HEK293T (cell line): ENCODE data around the gene SEMA4D.

Experiments used
- CTCF ChIA-PET: fragments of 350-600 bp; formaldehyde crosslinking; extraction: SDS; loops from one replicate; lab custom pipeline; 2021; ENCODE audit warnings: antibody characterized with exemption, inconsistent platforms; lab: Yijun Ruan, JAX
- POLR2A ChIA-PET: fragments of 350-600 bp; formaldehyde crosslinking; extraction: SDS; loops from one replicate; lab custom pipeline; 2020; ENCODE audit warnings: antibody characterized with exemption, inconsistent platforms; lab: Yijun Ruan, JAX
- DNase-seq: peaks from one replicate; pipeline ENCODE4 v3.0.0; 2012; ENCODE audit warnings: mixed read lengths; ENCODE audit errors: extremely low spot score
- ARNT ChIP-seq: fragments of 450-650 bp; IDR thresholded peaks from 2 replicates; pipeline ENCODE4 v1.6.1; 2017; ENCODE audit warnings: mild to moderate bottlenecking
- BHLHE40 ChIP-seq: fragments of 450-650 bp; IDR thresholded peaks from 2 replicates; pipeline ENCODE4 v1.6.1; 2016; ENCODE audit warnings: mild to moderate bottlenecking, moderate library complexity, borderline replicate concordance
- CTBP1 ChIP-seq: fragments of 450-650 bp; IDR thresholded peaks from 2 replicates; pipeline ENCODE4 v1.6.1; 2016; ENCODE audit warnings: borderline replicate concordance
- ELF4 ChIP-seq: fragments of 450-650 bp; IDR thresholded peaks from 2 replicates; pipeline ENCODE4 v1.6.1; 2017; ENCODE audit warnings: antibody characterized with exemption
- FOXA1 ChIP-seq: fragments of 450-650 bp; IDR thresholded peaks from 2 replicates; pipeline ENCODE4 v1.6.1; 2016; ENCODE audit warnings: mild to moderate bottlenecking
- FOXK2 ChIP-seq: fragments of 450-650 bp; IDR thresholded peaks from 2 replicates; pipeline ENCODE4 v1.6.1; 2016; ENCODE audit warnings: mild to moderate bottlenecking
- FOXM1 ChIP-seq: fragments of 450-650 bp; IDR thresholded peaks from 2 replicates; pipeline ENCODE4 v1.6.1; 2017; ENCODE audit warnings: mild to moderate bottlenecking, borderline replicate concordance
- HDGF ChIP-seq: fragments of 450-650 bp; IDR thresholded peaks from 2 replicates; pipeline ENCODE4 v1.6.1; 2017; ENCODE audit warnings: antibody characterized with exemption, borderline replicate concordance
- L3MBTL2 ChIP-seq: fragments of 450-650 bp; conservative IDR thresholded peaks from 2 replicates; pipeline ENCODE4 v1.6.1; 2016; ENCODE audit warnings: mild to moderate bottlenecking
- LEF1 ChIP-seq: fragments of 450-650 bp; IDR thresholded peaks from 2 replicates; pipeline ENCODE4 v1.6.1; 2017; ENCODE audit warnings: mild to moderate bottlenecking, borderline replicate concordance
- NFRKB ChIP-seq: fragments of 450-650 bp; IDR thresholded peaks from 2 replicates; pipeline ENCODE4 v1.6.1; 2016; ENCODE audit warnings: mild to moderate bottlenecking, moderate library complexity
- SP1 ChIP-seq: fragments of 450-650 bp; IDR thresholded peaks from 2 replicates; pipeline ENCODE4 v1.6.1; 2017
- SUZ12 ChIP-seq: fragments of 450-650 bp; IDR thresholded peaks from 2 replicates; pipeline ENCODE4 v1.6.1; 2016; ENCODE audit warnings: mild to moderate bottlenecking
- TARDBP ChIP-seq: fragments of 450-650 bp; IDR thresholded peaks from 2 replicates; pipeline ENCODE4 v1.6.1; 2016
- ZNF384 ChIP-seq: fragments of 450-650 bp; IDR thresholded peaks from 2 replicates; pipeline ENCODE4 v1.6.1; 2016
- TF ChIP-seq, protein P1 (sequence below): fragments of 450-650 bp; IDR thresholded peaks from 2 replicates; pipeline ENCODE4 v1.6.1; 2016

Gene SEMA4D

GRCh38 chr9:89497257-89497963 lies 503 bp downstream of the SEMA4D start:
- ChIA-PET POLR2A (no interaction called here), CTCF (no interaction called here)
- TF ChIP-seq ZNF384 (no peak), FOXK2 (no peak), L3MBTL2 (no peak), HDGF (no peak), CTBP1 (no peak), FOXM1 (no peak)
- DNase-seq = peak; percentile 21

- ChIA-PET CTCF (no interaction called here), POLR2A (no interaction called here)
- no peak for TF ChIP-seq SUZ12
- TF ChIP-seq, protein P1, sequence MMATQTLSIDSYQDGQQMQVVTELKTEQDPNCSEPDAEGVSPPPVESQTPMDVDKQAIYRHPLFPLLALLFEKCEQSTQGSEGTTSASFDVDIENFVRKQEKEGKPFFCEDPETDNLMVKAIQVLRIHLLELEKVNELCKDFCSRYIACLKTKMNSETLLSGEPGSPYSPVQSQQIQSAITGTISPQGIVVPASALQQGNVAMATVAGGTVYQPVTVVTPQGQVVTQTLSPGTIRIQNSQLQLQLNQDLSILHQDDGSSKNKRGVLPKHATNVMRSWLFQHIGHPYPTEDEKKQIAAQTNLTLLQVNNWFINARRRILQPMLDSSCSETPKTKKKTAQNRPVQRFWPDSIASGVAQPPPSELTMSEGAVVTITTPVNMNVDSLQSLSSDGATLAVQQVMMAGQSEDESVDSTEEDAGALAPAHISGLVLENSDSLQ = no peak
- TF ChIP-seq LEF1 = no peak
- no peak for TF ChIP-seq FOXA1
- TF ChIP-seq FOXK2 = no peak
- TF ChIP-seq BHLHE40 = no peak
- DNase-seq = no peak
Measured at GRCh38 chr9:89496645-89497256, 1.2 kb downstream of the SEMA4D start.

DNA sequence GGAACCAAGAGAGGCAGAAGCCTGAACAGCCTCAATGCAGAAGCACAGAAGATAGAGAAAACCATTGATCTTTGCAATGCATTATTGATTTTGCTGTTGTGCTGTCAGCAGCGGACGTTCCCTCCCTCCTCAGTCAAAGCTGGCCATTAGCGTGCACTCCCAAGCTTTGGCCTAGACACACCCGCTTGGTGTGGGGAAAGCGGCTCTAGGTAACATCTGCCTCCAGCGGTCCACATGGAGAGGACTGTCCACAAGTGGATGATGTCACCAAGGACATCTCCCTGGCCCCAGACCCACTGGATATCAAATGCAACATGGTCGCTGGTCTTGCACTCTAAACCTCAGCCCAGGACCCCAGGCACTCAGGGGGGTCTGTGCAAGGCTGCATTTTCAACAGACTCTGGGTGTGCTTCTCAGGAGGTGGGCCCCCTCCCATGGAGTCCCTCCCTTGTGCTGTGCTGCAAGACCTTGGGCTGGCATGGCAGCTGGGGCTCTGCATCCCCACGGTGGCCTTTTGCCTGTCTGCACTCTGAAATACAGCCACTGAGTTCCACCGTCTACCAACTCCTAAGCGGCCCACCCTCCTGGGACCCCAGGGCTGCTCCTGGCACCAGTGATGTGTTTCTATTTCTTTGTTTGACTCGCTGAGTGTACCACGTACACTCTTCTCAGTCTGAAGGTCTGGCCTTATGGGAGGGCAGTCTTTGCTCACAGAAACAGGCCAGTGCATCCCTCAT lies 1.9 kb downstream of the SEMA4D start:
- ChIA-PET CTCF (no interaction called here), POLR2A (no interaction called here)
- no peak for DNase-seq
- no peak for TF ChIP-seq NFRKB
- no peak for TF ChIP-seq ELF4
- no peak for TF ChIP-seq SUZ12
- no peak for TF ChIP-seq SP1
- TF ChIP-seq ARNT = no peak
- no peak for TF ChIP-seq BHLHE40
- no peak for TF ChIP-seq TARDBP
- no peak for TF ChIP-seq CTBP1
- no peak for TF ChIP-seq HDGF
- no peak for TF ChIP-seq LEF1
- TF ChIP-seq FOXA1 = no peak
- TF ChIP-seq FOXM1 = no peak

DNA sequence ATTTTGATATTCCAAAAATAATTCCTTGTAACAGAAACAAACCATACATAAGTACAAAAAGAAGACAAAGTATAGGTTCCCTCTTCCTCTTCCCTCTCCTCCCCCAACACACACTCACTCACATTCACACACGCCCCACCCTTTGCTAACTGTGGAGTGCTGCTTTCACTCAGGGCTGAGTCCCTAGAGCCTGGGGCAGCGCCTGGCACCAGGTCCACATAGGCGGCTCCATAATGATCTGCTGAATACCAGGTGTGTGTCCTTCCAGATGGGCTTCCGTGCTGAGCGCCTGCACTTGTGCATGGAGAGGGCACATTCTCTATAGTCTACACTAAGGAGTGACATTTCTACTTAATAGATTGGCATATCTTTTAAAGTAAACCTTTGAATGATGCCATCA lies 3.7 kb downstream of the SEMA4D start:
- CTCF ChIA-PET = no interaction called here
- POLR2A ChIA-PET = no interaction called here

GRCh38 chr9:89493671-89494070 lies 4.2 kb downstream of the SEMA4D start:
- TF ChIP-seq L3MBTL2 (no peak), ARNT (no peak), FOXK2 (no peak), TARDBP (no peak), SP1 (no peak), HDGF (no peak), SUZ12 (no peak), CTBP1 (no peak), LEF1 (no peak), FOXA1 (no peak), ELF4 (no peak), BHLHE40 (no peak), FOXM1 (no peak), NFRKB (no peak), ZNF384 (no peak)
- TF ChIP-seq, protein P1 = no peak
- POLR2A ChIA-PET = no interaction called here
- no peak for DNase-seq
- CTCF ChIA-PET = no interaction called here

More for the DNA sequence above, 3.7 kb downstream of the SEMA4D start:
- no peak for DNase-seq
- TF ChIP-seq BHLHE40 (no peak), FOXM1 (no peak), ELF4 (no peak), NFRKB (no peak), ZNF384 (no peak), HDGF (no peak), CTBP1 (no peak), SP1 (no peak), TARDBP (no peak), FOXA1 (no peak), FOXK2 (no peak), SUZ12 (no peak), ARNT (no peak), LEF1 (no peak), L3MBTL2 (no peak)
- TF ChIP-seq, protein P1 = no peak

- DNase-seq = no peak
- no peak for TF ChIP-seq TARDBP
- TF ChIP-seq LEF1 = no peak
- TF ChIP-seq FOXA1 = no peak
- CTCF ChIA-PET = no interaction called here
- POLR2A ChIA-PET = no interaction called here
Measured at GRCh38 chr9:89493181-89493580, 4.7 kb downstream of the SEMA4D start.
